ENCODE measurements around the gene ATP13A3. TPM values are rescaled to one million over a fixed set of nuclear protein-coding genes. Genes with fewer than 3 reads are reported as not detected.
A peak's percentile ranks its signal among the peaks of the same experiment; 100 is the strongest.

The ATP13A3 gene
- total RNA-seq, 5 donors from 2014 or later (not counting 1 experiment from before 2014, with no cell fraction given) = 48.1 to 71.7 (median 52.0) TPM

GRCh38 chr3:194364652-194365434, 122.0 kb downstream of the ATP13A3 start:
- H3K4me3 ChIP-seq (ENCODE audit: control insufficient read depth in 1 of 2, extremely low read depth in 1 of 2, low read length in 1 of 2) = no peak overlapping the region
- no peaks in the 10 kb centered on the region for H3K36me3 Mint-ChIP-seq
- H3K4me3 Mint-ChIP-seq = no peak overlapping the region
- H3K27ac Mint-ChIP-seq = no peak overlapping the region
- 72% methylated on average over 5 of the region's 20 CpGs for WGBS (ENCODE audit: insufficient coverage)
- H3K27ac ChIP-seq (ENCODE audit: low read length) = no peak overlapping the region
- H3K4me1 Mint-ChIP-seq = peaks cover 0 to under 1% (median 0%) of the 10 kb centered on the region in 3 donors
- POLR2A ChIA-PET = no interaction called here
- H3K36me3 ChIP-seq (ENCODE audit: control insufficient read depth in 2 of 2, extremely low read depth in 1 of 2, insufficient read depth in 1 of 2, low read length in 1 of 2) = no peaks in the 10 kb centered on the region
- H3K27me3 ChIP-seq (replicated peaks in 1 of 2; ENCODE audit: control insufficient read depth in 2 of 2, extremely low read depth in 1 of 2, insufficient read depth in 2 of 2, low read length in 1 of 2) = peaks cover 0 to 51% of the 10 kb centered on the region in 2 experiments
- no peaks in the 10 kb centered on the region for H3K9me3 Mint-ChIP-seq
- CTCF ChIA-PET = interaction anchor here in 1 of 2 donors (0.7 kb wide), 1 partner anchor 20 kb away, joined by 3 read pairs; no protein-coding TSS in a partner anchor
- H3K9me3 ChIP-seq = no peaks in the 10 kb centered on the region
- no peak for ATAC-seq (replicated peaks in 1 of 4)
- peaks cover 23 to 27% of the 10 kb centered on the region in 2 donors for H3K27me3 Mint-ChIP-seq
- no peaks in the 10 kb centered on the region for H3K4me1 ChIP-seq (ENCODE audit: control insufficient read depth in 1 of 2, extremely low read depth in 1 of 2, insufficient read depth in 2 of 2, low read length in 2 of 2)
- DNase-seq = peak in 1 of 35 experiments; percentile 9

GRCh38 chr3:194364314-194364651, 122.5 kb downstream of the ATP13A3 start:
- H3K36me3 Mint-ChIP-seq = no peaks in the 10 kb centered on the region
- no peak overlapping the region for H3K27ac ChIP-seq (ENCODE audit: low read length)
- no peaks in the 10 kb centered on the region for H3K9me3 Mint-ChIP-seq
- no peaks in the 10 kb centered on the region for H3K4me1 Mint-ChIP-seq
- CTCF ChIA-PET = interaction anchor here in 1 of 2 donors (0.6 kb wide), 1 partner anchor 21 kb away, joined by 3 read pairs; no protein-coding TSS in a partner anchor
- no peak overlapping the region for H3K4me3 Mint-ChIP-seq
- peaks cover 23 to 25% of the 10 kb centered on the region in 2 donors for H3K27me3 Mint-ChIP-seq
- ATAC-seq (replicated peaks in 1 of 4) = no peak
- DNase-seq = no peak
- POLR2A ChIA-PET = no interaction called here
- no peaks in the 10 kb centered on the region for H3K4me1 ChIP-seq (ENCODE audit: control insufficient read depth in 1 of 2, extremely low read depth in 1 of 2, insufficient read depth in 2 of 2, low read length in 2 of 2)
- H3K27me3 ChIP-seq (replicated peaks in 1 of 2; ENCODE audit: control insufficient read depth in 2 of 2, extremely low read depth in 1 of 2, insufficient read depth in 2 of 2, low read length in 1 of 2) = peaks cover 0 to 46% of the 10 kb centered on the region in 2 experiments
- 93% methylated on average over 3 of the region's 3 CpGs for WGBS (ENCODE audit: insufficient coverage)
- H3K4me3 ChIP-seq (ENCODE audit: control insufficient read depth in 1 of 2, extremely low read depth in 1 of 2, low read length in 1 of 2) = no peak overlapping the region
- no peaks in the 10 kb centered on the region for H3K36me3 ChIP-seq (ENCODE audit: control insufficient read depth in 2 of 2, extremely low read depth in 1 of 2, insufficient read depth in 1 of 2, low read length in 1 of 2)
- no peak overlapping the region for H3K27ac Mint-ChIP-seq
- H3K9me3 ChIP-seq = no peaks in the 10 kb centered on the region

- Histone ChIP-seq H3K4me1 (ENCODE audit: control insufficient read depth in 1 of 2, extremely low read depth in 1 of 2, insufficient read depth in 2 of 2, low read length in 2 of 2) (no peaks in the 10 kb centered on the region), H3K36me3 (ENCODE audit: control insufficient read depth in 2 of 2, extremely low read depth in 1 of 2, insufficient read depth in 1 of 2, low read length in 1 of 2) (no peaks in the 10 kb centered on the region), H3K27me3 (replicated peaks in 1 of 2; ENCODE audit: control insufficient read depth in 2 of 2, extremely low read depth in 1 of 2, insufficient read depth in 2 of 2, low read length in 1 of 2) (peaks cover 0 to 37% of the 10 kb centered on the region in 2 experiments), H3K9me3 (no peaks in the 10 kb centered on the region), H3K4me3 (ENCODE audit: control insufficient read depth in 1 of 2, extremely low read depth in 1 of 2, low read length in 1 of 2) (no peak overlapping the region), H3K27ac (ENCODE audit: low read length) (no peak overlapping the region)
- ATAC-seq (replicated peaks in 1 of 4) (no peak), DNase-seq (no peak)
- no peak overlapping the region for H3K4me3 Mint-ChIP-seq
- H3K36me3 Mint-ChIP-seq = no peaks in the 10 kb centered on the region
- H3K27me3 Mint-ChIP-seq = peaks cover 5 to 7% of the 10 kb centered on the region in 2 donors
- no peaks in the 10 kb centered on the region for H3K4me1 Mint-ChIP-seq
- 91% methylated on average over 18 of the region's 18 CpGs for WGBS (ENCODE audit: insufficient coverage)
- ChIA-PET CTCF (interaction anchor here in 1 of 2 donors (0.6 kb wide), 1 partner anchor 43 kb away, joined by 3 read pairs; no protein-coding TSS in a partner anchor), POLR2A (interaction anchor here in 1 of 2 donors (0.6 kb wide), 1 partner anchor 11 kb away, joined by 5 read pairs; no protein-coding TSS in a partner anchor)
- H3K9me3 Mint-ChIP-seq = no peaks in the 10 kb centered on the region
- H3K27ac Mint-ChIP-seq = no peak overlapping the region
These were observed 126.2 kb downstream of the ATP13A3 start for GRCh38 chr3:194360568-194360967.

- Mint-ChIP-seq H3K9me3 (no peaks in the 10 kb centered on the region), H3K36me3 (no peaks in the 10 kb centered on the region), H3K27ac (no peak overlapping the region), H3K27me3 (peaks cover 5 to 6% of the 10 kb centered on the region in 2 donors), H3K4me3 (no peak overlapping the region), H3K4me1 (peaks cover 0 to 3% (median 0%) of the 10 kb centered on the region in 3 donors)
- POLR2A ChIA-PET = no interaction called here
- H3K27me3 ChIP-seq (replicated peaks in 1 of 2; ENCODE audit: control insufficient read depth in 2 of 2, extremely low read depth in 1 of 2, insufficient read depth in 2 of 2, low read length in 1 of 2) = peaks cover 0 to 30% of the 10 kb centered on the region in 2 experiments
- H3K4me3 ChIP-seq (ENCODE audit: control insufficient read depth in 1 of 2, extremely low read depth in 1 of 2, low read length in 1 of 2) = no peak overlapping the region
- H3K4me1 ChIP-seq (ENCODE audit: control insufficient read depth in 1 of 2, extremely low read depth in 1 of 2, insufficient read depth in 2 of 2, low read length in 2 of 2) = no peaks in the 10 kb centered on the region
- ATAC-seq (replicated peaks in 1 of 4) (no peak), DNase-seq (no peak)
- 86% methylated on average over 1 of the region's 11 CpGs for WGBS (ENCODE audit: insufficient coverage)
- H3K27ac ChIP-seq (ENCODE audit: low read length) = no peak overlapping the region
- H3K9me3 ChIP-seq = no peaks in the 10 kb centered on the region
- CTCF ChIA-PET = no interaction called here
- no peaks in the 10 kb centered on the region for H3K36me3 ChIP-seq (ENCODE audit: control insufficient read depth in 2 of 2, extremely low read depth in 1 of 2, insufficient read depth in 1 of 2, low read length in 1 of 2)
These were observed 129.1 kb downstream of the ATP13A3 start for GRCh38 chr3:194357681-194358080.

GRCh38 chr3:194355379-194355778, 131.4 kb downstream of the ATP13A3 start:
- POLR2A ChIA-PET = interaction anchor here in 1 of 2 donors (0.7 to 0.8 kb wide), 2 partner anchors 112 to 950 kb away, joined by 4 to 8 read pairs; no protein-coding TSS in a partner anchor
- 80% methylated on average over 1 of the region's 7 CpGs for WGBS (ENCODE audit: insufficient coverage)

GRCh38 chr3:194354315-194354714, 132.5 kb downstream of the ATP13A3 start:
- H3K36me3 Mint-ChIP-seq = no peaks in the 10 kb centered on the region
- H3K9me3 Mint-ChIP-seq = no peaks in the 10 kb centered on the region
- DNase-seq = no peak
- Histone ChIP-seq H3K36me3 (ENCODE audit: control insufficient read depth in 2 of 2, extremely low read depth in 1 of 2, insufficient read depth in 1 of 2, low read length in 1 of 2) (no peaks in the 10 kb centered on the region), H3K4me1 (ENCODE audit: control insufficient read depth in 1 of 2, extremely low read depth in 1 of 2, insufficient read depth in 2 of 2, low read length in 2 of 2) (no peaks in the 10 kb centered on the region), H3K27ac (ENCODE audit: low read length) (no peak overlapping the region), H3K27me3 (replicated peaks in 1 of 2; ENCODE audit: control insufficient read depth in 2 of 2, extremely low read depth in 1 of 2, insufficient read depth in 2 of 2, low read length in 1 of 2) (peaks cover 0 to 22% of the 10 kb centered on the region in 2 experiments), H3K4me3 (ENCODE audit: control insufficient read depth in 1 of 2, extremely low read depth in 1 of 2, low read length in 1 of 2) (no peak overlapping the region), H3K9me3 (no peaks in the 10 kb centered on the region)
- no peak overlapping the region for H3K27ac Mint-ChIP-seq
- H3K4me1 Mint-ChIP-seq = peaks cover 0 to 3% (median 0%) of the 10 kb centered on the region in 3 donors
- ATAC-seq (replicated peaks in 1 of 4) = no peak
- ChIA-PET CTCF (interaction anchor here in 1 of 2 donors (0.7 kb wide), 2 partner anchors 377 to 513 kb away, joined by 3 to 4 read pairs; no protein-coding TSS in a partner anchor), POLR2A (interaction anchor here in 1 of 2 donors (0.8 kb wide), 1 partner anchor 114 kb away, joined by 4 read pairs; no protein-coding TSS in a partner anchor)
- 29% methylated on average over 1 of the region's 2 CpGs for WGBS (ENCODE audit: insufficient coverage)
- peaks cover 0 to 3% of the 10 kb centered on the region in 2 donors for H3K27me3 Mint-ChIP-seq
- H3K4me3 Mint-ChIP-seq = no peak overlapping the region

More at GRCh38 chr3:194355379-194355778, 131.4 kb downstream of the ATP13A3 start:
- H3K36me3 Mint-ChIP-seq = no peaks in the 10 kb centered on the region
- DNase-seq (no peak), ATAC-seq (replicated peaks in 1 of 4) (no peak)
- CTCF ChIA-PET = interaction anchor here in 1 of 2 donors (0.7 to 0.9 kb wide), 2 partner anchors 9 to 11 kb away, joined by 3 to 4 read pairs; no protein-coding TSS in a partner anchor
- peak overlapping the region in 1 of 3 donors; percentile 29 for H3K4me3 Mint-ChIP-seq
- peaks cover 0 to 24% of the 10 kb centered on the region in 2 experiments for H3K27me3 ChIP-seq (replicated peaks in 1 of 2; ENCODE audit: control insufficient read depth in 2 of 2, extremely low read depth in 1 of 2, insufficient read depth in 2 of 2, low read length in 1 of 2)
- H3K27ac ChIP-seq (ENCODE audit: low read length) = no peak overlapping the region
- H3K9me3 ChIP-seq = no peaks in the 10 kb centered on the region
- H3K27me3 Mint-ChIP-seq = peaks cover 5 to 6% of the 10 kb centered on the region in 2 donors
- H3K4me1 Mint-ChIP-seq = peaks cover 0 to 3% (median 0%) of the 10 kb centered on the region in 3 donors
- no peak overlapping the region for H3K4me3 ChIP-seq (ENCODE audit: control insufficient read depth in 1 of 2, extremely low read depth in 1 of 2, low read length in 1 of 2)
- H3K4me1 ChIP-seq (ENCODE audit: control insufficient read depth in 1 of 2, extremely low read depth in 1 of 2, insufficient read depth in 2 of 2, low read length in 2 of 2) = no peaks in the 10 kb centered on the region
- no peak overlapping the region for H3K27ac Mint-ChIP-seq
- H3K9me3 Mint-ChIP-seq = no peaks in the 10 kb centered on the region
- H3K36me3 ChIP-seq (ENCODE audit: control insufficient read depth in 2 of 2, extremely low read depth in 1 of 2, insufficient read depth in 1 of 2, low read length in 1 of 2) = no peaks in the 10 kb centered on the region

Data from T-cell (primary cell).